ACC112 (cell line): ENCODE measurements around the gene LUZP2.

Experiments used
- H2AFZ ChIP-seq: fragments of 200-600 bp; sonication (generic); one replicate; pipeline ENCODE4 v1.6.0; 2017; ENCODE audit warnings: antibody characterized with exemption, low read length; ENCODE audit not compliant: unreplicated experiment
- H3K27ac ChIP-seq: fragments of 200-600 bp; sonication (generic); 2 replicates; pipeline ENCODE4 v1.5.1; 2014; ENCODE audit warnings: low read depth, mild to moderate bottlenecking, antibody characterized with exemption, low read length, moderate library complexity
- H3K27me3 ChIP-seq: fragments of 200-600 bp; sonication (generic); 2 replicates; pipeline ENCODE4 v1.6.1; 2014; ENCODE audit warnings: mild to moderate bottlenecking, antibody characterized with exemption, low read length, moderate library complexity, mixed read lengths; ENCODE audit not compliant: insufficient read depth
- H3K36me3 ChIP-seq: fragments of 200-600 bp; sonication (generic); 2 replicates; pipeline ENCODE4 v1.6.1; 2016; ENCODE audit warnings: mild to moderate bottlenecking, antibody characterized with exemption, low read length, moderate library complexity, mixed read lengths; ENCODE audit not compliant: insufficient read depth
- H3K4me1 ChIP-seq: fragments of 200-600 bp; sonication (generic); one replicate; pipeline ENCODE4 v1.6.1; 2016; ENCODE audit warnings: low read length, mixed read lengths; ENCODE audit not compliant: insufficient read depth, unreplicated experiment, control insufficient read depth
- H3K4me3 ChIP-seq: fragments of 200-600 bp; sonication (generic); 2 replicates; pipeline ENCODE4 v1.5.1; 2014; ENCODE audit warnings: mild to moderate bottlenecking, low read depth, low read length
- H3K79me2 ChIP-seq: fragments of 200-600 bp; sonication (generic); one replicate; pipeline ENCODE4 v1.6.0; 2016; ENCODE audit warnings: low read length; ENCODE audit not compliant: control insufficient read depth, unreplicated experiment, insufficient read depth

The LUZP2 gene

GRCh38 chr11:24628224-24628776, 131.4 kb downstream of the LUZP2 start:
- Histone ChIP-seq H3K36me3 (no peaks in the 10 kb centered on the region), H3K4me3 (no peak overlapping the region), H3K79me2 (no peaks in the 10 kb centered on the region), H3K27ac (no peak overlapping the region), H3K4me1 (peaks cover 4% of the 10 kb centered on the region), H2AFZ (no peak overlapping the region), H3K27me3 (no peaks in the 10 kb centered on the region)

- Histone ChIP-seq H2AFZ (no peak overlapping the region), H3K4me3 (no peak overlapping the region), H3K4me1 (peaks cover 9% of the 10 kb centered on the region), H3K36me3 (no peaks in the 10 kb centered on the region), H3K27me3 (no peaks in the 10 kb centered on the region), H3K27ac (no peak overlapping the region), H3K79me2 (no peaks in the 10 kb centered on the region)
Measured at GRCh38 chr11:24634606-24635160, 137.8 kb downstream of the LUZP2 start.

- H3K27ac ChIP-seq = no peak overlapping the region
- H3K4me1 ChIP-seq = peaks cover 9% of the 10 kb centered on the region
- no peak overlapping the region for H3K4me3 ChIP-seq
- no peaks in the 10 kb centered on the region for H3K27me3 ChIP-seq
- no peaks in the 10 kb centered on the region for H3K36me3 ChIP-seq
- H3K79me2 ChIP-seq = no peaks in the 10 kb centered on the region
- H2AFZ ChIP-seq = peak overlapping the region; percentile 41
Measured at GRCh38 chr11:24635588-24636290, 138.9 kb downstream of the LUZP2 start.

GRCh38 chr11:24636291-24636629, 139.4 kb downstream of the LUZP2 start:
- no peak overlapping the region for H2AFZ ChIP-seq
- H3K27ac ChIP-seq = no peak overlapping the region
- H3K27me3 ChIP-seq = no peaks in the 10 kb centered on the region
- no peak overlapping the region for H3K4me3 ChIP-seq
- no peaks in the 10 kb centered on the region for H3K36me3 ChIP-seq
- peaks cover 9% of the 10 kb centered on the region for H3K4me1 ChIP-seq
- H3K79me2 ChIP-seq = no peaks in the 10 kb centered on the region

GRCh38 chr11:24637520-24637919, 140.7 kb downstream of the LUZP2 start:
- Histone ChIP-seq H3K4me1 (peaks cover 9% of the 10 kb centered on the region), H3K27me3 (no peaks in the 10 kb centered on the region), H3K36me3 (no peaks in the 10 kb centered on the region), H3K79me2 (no peaks in the 10 kb centered on the region), H3K27ac (no peak overlapping the region), H3K4me3 (no peak overlapping the region), H2AFZ (no peak overlapping the region)

- Histone ChIP-seq H3K27me3 (no peaks in the 10 kb centered on the region), H3K36me3 (no peaks in the 10 kb centered on the region), H2AFZ (no peak overlapping the region), H3K4me1 (no peaks in the 10 kb centered on the region), H3K4me3 (no peak overlapping the region), H3K79me2 (no peaks in the 10 kb centered on the region), H3K27ac (no peak overlapping the region)
Measured at GRCh38 chr11:24642648-24643047, 145.8 kb downstream of the LUZP2 start.

- H2AFZ ChIP-seq = no peak overlapping the region
- H3K4me3 ChIP-seq = no peak overlapping the region
- no peak overlapping the region for H3K27ac ChIP-seq
- no peaks in the 10 kb centered on the region for H3K4me1 ChIP-seq
- no peaks in the 10 kb centered on the region for H3K36me3 ChIP-seq
- H3K79me2 ChIP-seq = no peaks in the 10 kb centered on the region
- no peaks in the 10 kb centered on the region for H3K27me3 ChIP-seq
Measured at GRCh38 chr11:24645563-24645962, 148.7 kb downstream of the LUZP2 start.

GRCh38 chr11:24651873-24652272, 155.0 kb downstream of the LUZP2 start:
- H3K4me3 ChIP-seq = no peak overlapping the region
- no peaks in the 10 kb centered on the region for H3K27me3 ChIP-seq
- H3K4me1 ChIP-seq = no peaks in the 10 kb centered on the region
- H3K27ac ChIP-seq = no peak overlapping the region
- H3K79me2 ChIP-seq = no peaks in the 10 kb centered on the region
- H3K36me3 ChIP-seq = no peaks in the 10 kb centered on the region
- no peak overlapping the region for H2AFZ ChIP-seq

GRCh38 chr11:24653901-24654300, 157.0 kb downstream of the LUZP2 start:
- Histone ChIP-seq H3K27me3 (no peaks in the 10 kb centered on the region), H3K4me1 (no peaks in the 10 kb centered on the region), H2AFZ (no peak overlapping the region), H3K79me2 (no peaks in the 10 kb centered on the region), H3K27ac (no peak overlapping the region), H3K36me3 (no peaks in the 10 kb centered on the region), H3K4me3 (no peak overlapping the region)

- H2AFZ ChIP-seq = no peak overlapping the region
- no peaks in the 10 kb centered on the region for H3K36me3 ChIP-seq
- H3K79me2 ChIP-seq = no peaks in the 10 kb centered on the region
- H3K27me3 ChIP-seq = no peaks in the 10 kb centered on the region
- no peaks in the 10 kb centered on the region for H3K4me1 ChIP-seq
- H3K4me3 ChIP-seq = no peak overlapping the region
- H3K27ac ChIP-seq = no peak overlapping the region
Measured at GRCh38 chr11:24661331-24661730, 164.5 kb downstream of the LUZP2 start.

GRCh38 chr11:24664399-24664798, 167.5 kb downstream of the LUZP2 start:
- Histone ChIP-seq H3K4me1 (no peaks in the 10 kb centered on the region), H3K79me2 (no peaks in the 10 kb centered on the region), H3K27ac (no peak overlapping the region), H3K4me3 (no peak overlapping the region), H3K27me3 (no peaks in the 10 kb centered on the region), H3K36me3 (no peaks in the 10 kb centered on the region), H2AFZ (no peak overlapping the region)
